Neutrophil (primary cell): ENCODE data around the gene MED12L.
"Not testable (repeated sequence)": the region's sequence is repeated elsewhere in the genome, so short reads cannot be mapped to it uniquely, and the experiment has no call there.

Source experiments
- H3K27ac ChIP-seq: fragments of 200-600 bp; sonication (generic); 2 replicates; pipeline ENCODE4 v1.5.1; 2016; ENCODE audit warnings: mild to moderate bottlenecking, moderate library complexity
- H3K27me3 ChIP-seq: fragments of 200-600 bp; sonication (generic); 2 replicates; pipeline ENCODE4 v1.6.0; 2016; ENCODE audit warnings: mild to moderate bottlenecking
- H3K36me3 ChIP-seq: fragments of 200-600 bp; sonication (generic); 2 replicates; pipeline ENCODE4 v1.5.1; 2017
- H3K4me1 ChIP-seq, 2 experiments: fragments of 200-600 bp in 1 of 2; sonication (generic) in 1 of 2; 1 replicate in 1 of 2; 2 replicates in 1 of 2; pipeline versions ENCODE4 v1.5.1 to v1.6.1; 2013 to 2016; ENCODE audit warnings: low read depth in 1 of 2, low read length in 1 of 2, mild to moderate bottlenecking in 1 of 2, moderate library complexity in 1 of 2; ENCODE audit not compliant: control insufficient read depth in 1 of 2, insufficient read depth in 1 of 2
- H3K4me3 ChIP-seq, 2 experiments: fragments of 200-600 bp in 1 of 2; sonication (generic) in 1 of 2; 1 replicate in 1 of 2; 2 replicates in 1 of 2; pipeline ENCODE4 v1.5.1; 2013 to 2016; ENCODE audit warnings: low read depth in 1 of 2, low read length in 1 of 2, mild to moderate bottlenecking in 1 of 2, moderate library complexity in 1 of 2
- H3K9me3 ChIP-seq: fragments of 200-600 bp; sonication (generic); 2 replicates; pipeline ENCODE4 v1.5.1; 2016
- TF ChIP-seq, protein P1 (sequence below): fragments of 200-600 bp; sonication (generic); IDR thresholded peaks from 2 replicates; pipeline ENCODE4 v1.5.1; 2016; ENCODE audit warnings: antibody characterized with exemption

Gene MED12L

DNA sequence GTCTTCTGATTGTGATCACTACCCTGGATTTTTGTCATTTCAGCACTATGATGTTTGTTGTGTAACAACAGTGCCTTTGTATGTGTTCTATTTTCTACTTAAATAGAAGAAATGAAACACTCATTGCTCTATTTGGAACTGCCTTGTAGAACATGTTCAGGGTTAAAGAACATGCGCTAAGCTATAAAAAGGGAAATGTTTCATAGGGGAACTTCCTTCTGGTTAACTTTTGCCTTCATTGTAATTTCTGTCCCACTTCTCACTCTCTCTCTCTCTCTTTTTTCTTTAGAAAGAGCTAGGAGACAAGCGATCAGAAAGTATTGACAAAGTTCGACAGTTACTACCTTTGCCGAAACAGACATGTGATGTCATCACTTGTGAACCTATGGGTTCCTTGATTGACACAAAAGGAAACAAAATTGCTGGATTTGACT lies 299.3 kb downstream of the MED12L start, which contains the start of gene P2RY12:
Gene P2RY12, minus strand, starts transcription at position 13 of the 434 bp plus-strand sequence. CDS start 45,908 bp downstream, outside the sequence.
- H3K4me1 ChIP-seq: peaks cover 70 to 74% of the 10 kb centered on the region in 2 experiments
- peak within 1 kb of the TSS; percentile 76 for H3K27ac ChIP-seq
- H3K9me3 ChIP-seq: no peaks in the 10 kb centered on the region
- TF ChIP-seq, protein P1, sequence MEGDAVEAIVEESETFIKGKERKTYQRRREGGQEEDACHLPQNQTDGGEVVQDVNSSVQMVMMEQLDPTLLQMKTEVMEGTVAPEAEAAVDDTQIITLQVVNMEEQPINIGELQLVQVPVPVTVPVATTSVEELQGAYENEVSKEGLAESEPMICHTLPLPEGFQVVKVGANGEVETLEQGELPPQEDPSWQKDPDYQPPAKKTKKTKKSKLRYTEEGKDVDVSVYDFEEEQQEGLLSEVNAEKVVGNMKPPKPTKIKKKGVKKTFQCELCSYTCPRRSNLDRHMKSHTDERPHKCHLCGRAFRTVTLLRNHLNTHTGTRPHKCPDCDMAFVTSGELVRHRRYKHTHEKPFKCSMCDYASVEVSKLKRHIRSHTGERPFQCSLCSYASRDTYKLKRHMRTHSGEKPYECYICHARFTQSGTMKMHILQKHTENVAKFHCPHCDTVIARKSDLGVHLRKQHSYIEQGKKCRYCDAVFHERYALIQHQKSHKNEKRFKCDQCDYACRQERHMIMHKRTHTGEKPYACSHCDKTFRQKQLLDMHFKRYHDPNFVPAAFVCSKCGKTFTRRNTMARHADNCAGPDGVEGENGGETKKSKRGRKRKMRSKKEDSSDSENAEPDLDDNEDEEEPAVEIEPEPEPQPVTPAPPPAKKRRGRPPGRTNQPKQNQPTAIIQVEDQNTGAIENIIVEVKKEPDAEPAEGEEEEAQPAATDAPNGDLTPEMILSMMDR: no peak
- no peak within 1 kb of the TSS for H3K4me3 ChIP-seq
- H3K27me3 ChIP-seq: no peaks in the 10 kb centered on the region
- no peaks in the 10 kb centered on the region for H3K36me3 ChIP-seq

DNA sequence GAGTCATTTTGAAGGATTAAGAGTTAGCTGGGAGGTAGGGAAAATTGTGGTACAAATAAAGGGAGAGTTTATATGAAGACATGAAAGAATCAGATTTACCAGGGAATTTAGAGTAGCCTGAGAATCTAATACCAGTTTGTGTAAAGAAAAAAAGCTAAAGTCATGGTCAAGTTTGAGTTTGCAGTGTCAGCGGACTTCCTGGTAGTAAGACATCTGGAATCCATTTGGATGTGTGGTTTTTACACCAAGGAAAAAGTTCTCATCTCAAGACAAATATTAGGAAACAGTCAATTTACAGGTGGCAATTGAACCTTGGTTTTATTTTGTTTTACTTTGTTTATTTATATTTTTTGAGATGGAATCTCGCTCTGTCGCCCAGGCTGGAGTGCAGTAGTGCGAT lies 300.6 kb downstream of the MED12L start:
- H3K4me3 ChIP-seq: no peak overlapping the region
- TF ChIP-seq, protein P1: no peak
- H3K27ac ChIP-seq: peak overlapping the region; percentile 76

DNA sequence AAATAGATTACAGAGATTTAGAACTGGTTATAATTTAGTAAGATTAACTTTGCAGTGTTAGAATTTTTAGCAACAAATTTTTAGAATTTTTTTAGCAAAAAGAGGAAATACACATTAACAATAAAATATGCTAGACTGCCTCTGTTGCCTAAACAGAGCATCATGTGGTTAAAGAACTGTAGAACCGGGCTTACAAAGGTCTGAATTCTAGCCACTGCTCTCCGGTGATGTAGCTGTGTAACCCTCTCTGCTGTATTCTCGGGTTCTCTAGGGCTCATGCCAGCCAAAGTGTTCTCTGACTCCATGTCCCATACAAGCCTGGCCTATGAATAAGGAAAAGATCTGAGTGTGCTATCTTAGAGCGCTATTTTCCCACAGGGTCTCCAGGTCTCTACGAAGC lies 302.0 kb downstream of the MED12L start:
- Histone ChIP-seq H3K4me1 (peaks cover 73 to 80% of the 10 kb centered on the region in 2 experiments), H3K27me3 (no peaks in the 10 kb centered on the region), H3K9me3 (no peaks in the 10 kb centered on the region), H3K36me3 (no peaks in the 10 kb centered on the region), H3K4me3 (peak overlapping the region in 1 of 2 experiments; percentile 16), H3K27ac (peak overlapping the region; percentile 76)
- TF ChIP-seq, protein P1: no peak

More for the DNA sequence above, 300.6 kb downstream of the MED12L start:
- Histone ChIP-seq H3K27me3 (no peaks in the 10 kb centered on the region), H3K36me3 (no peaks in the 10 kb centered on the region), H3K4me1 (peaks cover 71 to 77% of the 10 kb centered on the region in 2 experiments), H3K9me3 (no peaks in the 10 kb centered on the region)

DNA sequence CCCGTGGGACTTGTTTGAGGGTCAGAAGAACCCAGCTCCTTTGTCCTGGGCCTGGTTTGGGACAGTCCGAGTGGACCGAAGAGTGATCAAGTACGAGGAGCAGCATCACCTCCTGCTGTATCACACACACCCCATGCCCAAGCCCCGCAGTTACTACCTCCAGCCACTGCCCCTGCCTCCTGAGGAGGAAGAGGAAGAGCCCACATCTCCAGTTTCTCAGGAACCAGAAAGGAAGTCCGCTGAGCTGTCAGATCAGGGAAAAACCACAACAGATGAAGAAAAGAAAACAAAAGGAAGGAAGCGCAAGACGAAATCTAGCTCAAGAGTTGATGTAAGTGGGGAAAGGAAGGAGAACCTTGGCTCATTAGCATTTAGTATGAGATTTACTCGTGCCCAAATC lies 302.4 kb downstream of the MED12L start:
- Histone ChIP-seq H3K27me3 (no peaks in the 10 kb centered on the region), H3K4me3 (peak overlapping the region; percentile 16 to 29), H3K4me1 (peaks cover 69 to 76% of the 10 kb centered on the region in 2 experiments), H3K9me3 (no peaks in the 10 kb centered on the region), H3K27ac (peak overlapping the region; percentile 76), H3K36me3 (no peaks in the 10 kb centered on the region)
- TF ChIP-seq, protein P1: no peak

DNA sequence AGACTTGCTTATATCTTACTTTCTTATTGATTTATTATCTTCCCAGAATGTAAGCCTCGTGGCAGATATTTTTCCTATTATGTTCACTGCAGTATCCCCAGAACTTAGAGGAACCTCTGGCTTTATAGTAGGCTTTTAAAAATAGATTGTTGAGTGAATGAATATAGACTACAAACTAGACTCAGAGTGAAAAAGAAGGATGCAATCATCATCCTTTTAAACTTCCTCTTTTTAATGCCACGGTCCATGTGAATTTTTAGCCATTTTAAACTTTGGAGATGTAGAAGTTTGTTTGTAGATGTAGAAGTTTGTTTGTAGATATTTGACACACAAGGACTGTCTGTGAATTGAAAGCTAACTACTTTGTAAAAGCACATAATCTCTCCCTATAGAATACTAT lies 306.3 kb downstream of the MED12L start:
- no peaks in the 10 kb centered on the region for H3K36me3 ChIP-seq
- no peaks in the 10 kb centered on the region for H3K27me3 ChIP-seq
- H3K9me3 ChIP-seq: no peaks in the 10 kb centered on the region
- H3K4me1 ChIP-seq: peaks cover 33 to 40% of the 10 kb centered on the region in 2 experiments
- TF ChIP-seq, protein P1: no peak
- no peak overlapping the region for H3K4me3 ChIP-seq
- H3K27ac ChIP-seq: peak overlapping the region; percentile 55

DNA sequence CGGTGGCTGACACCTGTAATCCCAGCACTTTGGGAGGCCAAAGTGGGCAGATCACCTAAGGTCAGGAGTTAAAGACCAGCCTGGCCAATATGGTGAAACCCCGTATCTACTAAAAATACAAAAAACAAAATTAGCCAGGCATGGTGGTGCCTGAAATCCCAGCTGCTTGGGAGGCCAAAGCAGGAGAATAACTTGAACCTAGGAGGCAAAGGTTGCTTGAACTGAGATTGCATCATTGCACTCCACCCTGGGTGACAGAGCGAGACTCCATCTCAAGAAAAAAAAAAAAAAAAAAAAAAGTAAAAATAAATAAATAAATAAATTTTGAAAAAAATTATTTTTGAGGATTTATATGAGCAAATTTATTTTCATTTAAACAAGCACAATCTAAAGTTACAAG lies 306.7 kb downstream of the MED12L start:
- not testable (repeated sequence) for H3K27me3 ChIP-seq, H3K9me3 ChIP-seq, H3K4me3 ChIP-seq, H3K36me3 ChIP-seq
- peak overlapping the region; percentile 55 for H3K27ac ChIP-seq
- H3K4me1 ChIP-seq: peaks cover 33 to 37% of the 10 kb centered on the region in 2 experiments
